ENCODE data around the gene TFCP2.
A peak's percentile ranks its signal among the peaks of the same experiment; 100 is the strongest.

The TFCP2 gene

DNA sequence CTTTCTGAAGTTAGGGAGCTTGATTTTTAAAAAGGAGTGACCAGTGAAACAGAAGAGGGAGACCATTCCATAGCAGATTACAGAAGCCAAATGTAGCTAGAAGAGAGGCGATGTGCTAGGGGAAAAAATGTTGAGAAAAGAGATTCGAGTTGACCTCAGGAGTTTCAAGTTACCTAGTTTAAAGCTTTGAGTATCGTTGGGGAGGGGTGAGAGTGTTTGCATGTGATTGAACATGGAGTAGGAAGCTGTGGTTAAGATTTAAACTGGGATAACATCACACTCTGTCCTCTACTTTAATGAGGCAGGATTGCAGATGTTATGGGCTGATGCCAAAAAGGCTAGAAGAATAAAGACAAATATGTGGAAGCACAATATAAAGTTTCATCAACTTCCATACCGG is 121.1 kb downstream of the TFCP2 start:
- Mint-ChIP-seq H3K4me1 (peaks cover 18% of the 10 kb centered on the region), H3K27me3 (ENCODE audit: low read depth) (no peaks in the 10 kb centered on the region), H3K4me3 (peak overlapping the region; percentile 8 to 17 (median 13)), H3K27ac (peak overlapping the region; percentile 1 to 86 (median 27)), H3K36me3 (ENCODE audit: low read depth) (peaks cover 26% of the 10 kb centered on the region), H3K9me3 (no peaks in the 10 kb centered on the region)
- TF ChIP-seq, protein P1, sequence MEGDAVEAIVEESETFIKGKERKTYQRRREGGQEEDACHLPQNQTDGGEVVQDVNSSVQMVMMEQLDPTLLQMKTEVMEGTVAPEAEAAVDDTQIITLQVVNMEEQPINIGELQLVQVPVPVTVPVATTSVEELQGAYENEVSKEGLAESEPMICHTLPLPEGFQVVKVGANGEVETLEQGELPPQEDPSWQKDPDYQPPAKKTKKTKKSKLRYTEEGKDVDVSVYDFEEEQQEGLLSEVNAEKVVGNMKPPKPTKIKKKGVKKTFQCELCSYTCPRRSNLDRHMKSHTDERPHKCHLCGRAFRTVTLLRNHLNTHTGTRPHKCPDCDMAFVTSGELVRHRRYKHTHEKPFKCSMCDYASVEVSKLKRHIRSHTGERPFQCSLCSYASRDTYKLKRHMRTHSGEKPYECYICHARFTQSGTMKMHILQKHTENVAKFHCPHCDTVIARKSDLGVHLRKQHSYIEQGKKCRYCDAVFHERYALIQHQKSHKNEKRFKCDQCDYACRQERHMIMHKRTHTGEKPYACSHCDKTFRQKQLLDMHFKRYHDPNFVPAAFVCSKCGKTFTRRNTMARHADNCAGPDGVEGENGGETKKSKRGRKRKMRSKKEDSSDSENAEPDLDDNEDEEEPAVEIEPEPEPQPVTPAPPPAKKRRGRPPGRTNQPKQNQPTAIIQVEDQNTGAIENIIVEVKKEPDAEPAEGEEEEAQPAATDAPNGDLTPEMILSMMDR (IDR thresholded peaks at IDR 0.05; ENCODE audit: unreplicated experiment in 3 of 3) = no peak

GRCh38 chr12:51049525-51049924 is 123.4 kb downstream of the TFCP2 start:
- peak overlapping the region; percentile 92 to 97 (median 95) for H3K4me3 Mint-ChIP-seq
- no peaks in the 10 kb centered on the region for H3K9me3 Mint-ChIP-seq
- H3K27ac Mint-ChIP-seq = peak overlapping the region; percentile 57 to 95 (median 91)
- H3K27me3 Mint-ChIP-seq (ENCODE audit: low read depth) = no peaks in the 10 kb centered on the region
- TF ChIP-seq, protein P1 (IDR thresholded peaks at IDR 0.05; ENCODE audit: unreplicated experiment in 3 of 3) = no peak
- H3K4me1 Mint-ChIP-seq = peaks cover 18% of the 10 kb centered on the region
- peaks cover 18% of the 10 kb centered on the region for H3K36me3 Mint-ChIP-seq (ENCODE audit: low read depth)

- Mint-ChIP-seq H3K9me3 (no peaks in the 10 kb centered on the region), H3K27me3 (ENCODE audit: low read depth) (no peaks in the 10 kb centered on the region), H3K36me3 (ENCODE audit: low read depth) (peaks cover 10% of the 10 kb centered on the region), H3K4me1 (peaks cover 18% of the 10 kb centered on the region), H3K27ac (peak overlapping the region; percentile 91 to 95 (median 95)), H3K4me3 (peak overlapping the region; percentile 92 to 97 (median 95))
- TF ChIP-seq, protein P1 (IDR thresholded peaks at IDR 0.05; ENCODE audit: unreplicated experiment in 3 of 3) = no peak
Observed at GRCh38 chr12:51048661-51049251, 124.2 kb downstream of the TFCP2 start.

- H3K36me3 Mint-ChIP-seq (ENCODE audit: low read depth) = peaks cover 6% of the 10 kb centered on the region
- no peaks in the 10 kb centered on the region for H3K27me3 Mint-ChIP-seq (ENCODE audit: low read depth)
- H3K4me3 Mint-ChIP-seq = peak within 1 kb of the TSS; percentile 92 to 97 (median 95)
- H3K27ac Mint-ChIP-seq = peak within 1 kb of the TSS; percentile 91 to 95 (median 95)
- peaks cover 18% of the 10 kb centered on the region for H3K4me1 Mint-ChIP-seq
- H3K9me3 Mint-ChIP-seq = no peaks in the 10 kb centered on the region
- TF ChIP-seq, protein P1 (IDR thresholded peaks at IDR 0.05; ENCODE audit: unreplicated experiment in 3 of 3) = peak; percentile 95 to 98 (median 97)
Observed at GRCh38 chr12:51047655-51048540, 125.0 kb downstream of the TFCP2 start, which contains the start of gene LETMD1. TSS of gene LETMD1 (plus strand) at chr12:51048327. CDS start at chr12:51048357, 30 bp downstream.

Data from nephron (organoid).